GM21529 (cell line): Measurements from ENCODE around the gene WNK4.
A peak's percentile ranks its signal among the peaks of the same experiment; 100 is the strongest.

Experiments used
- ATAC-seq: cut with Tn5 transposase; IDR thresholded peaks from one replicate; pipeline ENCODE4 v1.9.1; 2021; ENCODE audit not compliant: unreplicated experiment

Gene WNK4

DNA sequence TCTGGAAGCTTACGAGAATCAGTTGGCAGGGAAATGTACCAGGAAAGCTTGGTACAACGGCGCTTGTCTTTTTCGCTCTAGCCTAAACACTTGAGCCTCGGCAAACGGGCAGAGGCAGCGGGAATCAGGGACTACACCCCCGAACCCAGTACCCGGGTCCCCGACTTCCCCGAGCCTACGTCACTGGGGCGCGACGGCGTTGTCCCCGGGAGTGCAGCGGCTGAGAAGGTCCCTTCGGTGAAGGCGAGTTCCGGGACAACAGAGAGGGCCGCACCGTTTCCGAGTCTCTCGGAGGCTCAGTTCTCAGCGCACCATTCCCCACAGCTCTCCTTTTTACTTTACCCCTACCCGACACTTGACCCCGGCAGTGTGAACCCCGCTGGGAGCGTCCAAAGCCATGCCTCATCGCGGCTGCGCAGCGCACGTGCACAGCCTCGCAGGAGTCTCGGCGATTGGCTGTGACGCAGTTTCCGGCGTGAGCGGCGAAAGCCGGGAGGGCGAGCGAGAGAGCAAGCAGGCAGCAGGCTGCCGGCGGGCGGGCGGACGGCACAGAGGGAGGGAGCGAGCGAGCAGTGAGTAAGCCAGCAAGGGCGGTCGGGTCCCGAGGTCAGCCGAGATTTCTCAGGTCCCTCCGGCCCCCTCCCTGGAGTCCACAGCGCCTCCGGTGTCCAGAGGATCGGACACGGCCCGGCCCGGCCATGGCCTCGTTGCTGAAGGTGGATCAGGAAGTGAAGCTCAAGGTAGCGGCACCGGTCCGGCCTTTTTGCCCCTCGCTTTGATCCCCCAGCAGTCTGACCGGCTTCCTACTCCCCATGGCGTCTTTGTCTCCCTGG lies 52.7 kb downstream of the WNK4 start, which contains the start of gene PSME3:
PSME3 (plus strand) TSS at position 464 of the 833 bp plus-strand sequence; CDS start at position 699, 235 bp downstream.
- peak; percentile 76 for ATAC-seq

DNA sequence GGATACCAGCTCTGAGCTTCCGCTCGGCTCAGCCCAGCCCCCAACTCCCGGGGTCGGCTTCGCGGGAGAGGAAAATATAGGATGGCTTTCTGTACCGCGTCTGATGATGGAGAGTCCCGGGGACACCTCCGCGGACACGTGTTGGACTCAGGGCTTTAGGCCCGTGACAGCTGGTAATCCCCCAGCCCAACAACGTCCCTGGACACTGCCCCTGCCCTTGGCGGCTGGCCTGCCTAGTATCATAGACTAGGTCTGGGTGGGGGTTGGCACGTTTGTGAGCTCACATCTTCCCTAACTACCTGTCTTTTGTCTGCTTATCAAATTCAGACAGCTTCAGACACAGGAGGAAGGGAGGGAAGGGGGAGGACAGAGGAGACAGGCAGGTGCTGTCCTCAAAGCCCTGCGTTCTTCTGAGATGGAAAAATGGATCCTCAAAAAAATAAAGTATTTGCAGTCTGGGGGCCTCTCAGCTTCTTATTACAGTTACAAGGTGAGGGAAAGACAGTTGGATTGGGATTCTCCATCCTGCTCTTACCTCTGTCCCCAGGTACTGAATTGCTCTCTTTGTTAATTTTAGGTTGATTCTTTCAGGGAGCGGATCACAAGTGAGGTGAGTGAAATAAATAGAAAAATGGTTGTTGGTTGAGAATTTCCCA lies 53.5 kb downstream of the WNK4 start:
- peak; percentile 15 for ATAC-seq

DNA sequence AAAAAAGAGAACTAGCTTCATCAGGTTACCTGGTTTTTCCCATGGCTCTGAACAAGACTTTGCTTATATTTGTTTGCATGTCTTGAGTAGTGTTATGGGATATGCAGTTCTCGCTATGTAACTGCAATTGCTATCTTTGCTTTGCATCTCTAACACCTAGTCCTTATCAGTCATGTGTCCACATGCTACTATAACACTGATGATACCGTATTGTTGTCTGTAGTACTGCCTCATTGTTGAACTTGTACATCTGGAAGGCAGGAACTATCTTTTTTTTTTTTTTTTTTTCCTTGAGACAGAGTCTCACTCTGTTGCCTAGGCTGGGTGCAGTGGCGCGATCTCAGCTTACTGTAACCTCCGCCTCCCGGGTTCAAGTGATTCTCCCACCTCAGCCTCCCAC lies 55.3 kb downstream of the WNK4 start:
- ATAC-seq: no peak

DNA sequence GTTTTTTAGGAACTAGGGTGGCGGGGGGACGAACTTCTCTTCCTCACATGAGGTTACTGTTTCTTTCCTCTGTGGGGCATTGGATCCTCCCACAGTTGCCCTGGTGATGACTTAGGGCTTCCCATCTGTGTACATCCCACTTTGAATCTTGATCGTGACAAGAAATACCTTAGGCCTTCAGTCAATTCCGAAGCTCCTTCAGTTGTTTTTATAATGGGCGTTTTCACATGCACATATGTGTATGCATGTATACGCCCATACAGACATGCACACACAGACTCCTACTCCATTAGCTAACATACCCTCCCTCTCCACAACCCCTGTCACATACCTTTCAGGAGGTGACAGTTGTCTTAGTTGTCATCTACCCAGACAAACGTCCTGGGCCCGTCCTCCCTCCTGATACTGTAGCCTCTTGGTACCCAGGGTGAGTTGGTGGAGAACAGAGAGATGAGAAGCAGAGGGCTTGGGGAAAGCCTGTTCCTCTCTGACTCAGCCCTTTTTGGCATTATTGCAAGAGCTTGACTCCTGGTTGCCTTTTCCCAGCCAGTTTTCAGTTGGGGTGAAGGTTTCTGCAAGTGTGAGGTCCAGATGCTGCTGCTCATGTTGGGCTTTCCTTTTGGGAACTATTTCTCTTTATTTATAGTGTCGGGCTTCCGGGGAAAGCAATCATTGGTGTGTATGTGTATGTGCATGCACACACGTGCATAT lies 61.7 kb downstream of the WNK4 start:
- ATAC-seq: no peak

DNA sequence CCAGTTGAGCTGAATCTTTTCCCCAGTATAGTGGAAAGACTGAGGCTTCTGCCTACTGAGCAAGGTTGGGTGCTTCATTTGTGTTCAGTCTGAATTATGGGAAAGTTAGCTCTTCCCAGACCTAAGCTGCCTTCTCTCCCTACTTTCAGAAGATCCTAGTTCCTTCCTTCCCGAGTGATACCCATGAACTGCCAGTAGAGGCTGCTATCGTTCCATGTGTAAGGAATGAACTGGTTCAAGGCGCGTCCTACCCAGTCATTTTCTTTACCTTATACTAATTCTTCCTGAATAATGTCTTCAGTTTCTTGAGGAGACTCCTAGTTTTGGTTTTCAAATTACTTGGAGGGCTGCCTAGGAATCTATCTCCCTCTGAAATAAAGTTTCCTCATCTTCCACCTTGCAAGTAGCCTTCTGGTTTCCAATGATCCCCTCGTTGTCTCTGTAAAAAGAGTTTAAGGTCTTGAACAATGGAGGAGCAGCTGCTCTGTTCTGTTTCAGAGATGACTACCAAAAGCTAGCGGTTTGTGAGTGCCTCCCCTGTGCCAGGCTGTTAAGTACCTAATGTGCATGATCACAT lies 63.0 kb downstream of the WNK4 start:
- no peak for ATAC-seq

DNA sequence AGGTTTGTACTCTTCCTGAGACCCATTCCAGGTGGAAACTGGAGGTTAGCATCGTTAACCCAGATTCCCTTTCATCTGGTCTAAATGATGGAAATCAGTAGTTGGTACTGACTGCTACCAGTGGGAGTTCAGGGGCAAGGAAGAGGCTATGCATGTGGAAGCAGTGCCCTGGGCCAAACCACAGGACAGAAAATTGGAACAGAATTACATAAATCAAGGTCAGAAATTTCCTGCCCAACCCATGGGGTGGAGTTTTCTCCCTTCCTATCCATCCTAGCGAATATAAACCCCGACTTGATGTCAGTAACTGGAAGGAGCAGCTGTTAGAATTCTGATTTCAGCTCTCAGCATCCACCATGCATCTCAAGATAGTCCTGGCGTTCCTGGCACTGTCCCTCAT lies 63.9 kb downstream of the WNK4 start, which contains the start of gene AOC2:
AOC2 (plus strand) TSS at position 310 of the 400 bp plus-strand sequence; CDS start at position 357, 47 bp downstream.
- no peak for ATAC-seq

DNA sequence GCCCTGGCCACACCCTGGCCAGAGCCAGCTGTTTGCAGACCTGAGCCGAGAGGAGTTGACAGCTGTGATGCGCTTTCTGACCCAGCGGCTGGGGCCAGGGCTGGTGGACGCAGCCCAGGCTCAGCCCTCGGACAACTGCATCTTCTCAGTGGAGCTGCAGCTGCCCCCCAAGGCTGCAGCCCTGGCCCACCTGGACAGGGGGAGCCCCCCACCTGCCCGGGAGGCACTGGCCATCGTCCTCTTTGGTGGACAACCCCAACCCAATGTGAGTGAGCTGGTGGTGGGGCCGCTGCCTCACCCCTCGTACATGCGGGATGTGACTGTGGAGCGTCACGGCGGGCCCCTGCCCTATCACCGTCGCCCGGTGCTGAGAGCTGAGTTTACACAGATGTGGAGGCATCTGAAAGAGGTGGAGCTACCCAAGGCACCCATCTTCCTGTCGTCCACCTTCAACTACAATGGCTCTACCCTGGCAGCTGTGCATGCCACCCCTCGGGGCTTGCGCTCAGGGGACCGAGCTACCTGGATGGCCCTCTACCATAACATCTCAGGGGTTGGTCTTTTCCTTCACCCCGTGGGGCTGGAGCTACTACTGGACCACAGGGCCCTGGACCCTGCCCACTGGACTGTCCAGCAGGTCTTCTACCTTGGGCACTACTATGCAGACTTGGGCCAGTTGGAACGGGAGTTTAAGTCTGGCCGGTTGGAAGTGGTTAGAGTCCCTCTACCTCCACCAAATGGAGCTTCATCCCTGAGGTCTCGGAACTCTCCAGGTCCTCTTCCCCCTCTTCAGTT lies 64.5 kb downstream of the WNK4 start:
- no peak for ATAC-seq

DNA sequence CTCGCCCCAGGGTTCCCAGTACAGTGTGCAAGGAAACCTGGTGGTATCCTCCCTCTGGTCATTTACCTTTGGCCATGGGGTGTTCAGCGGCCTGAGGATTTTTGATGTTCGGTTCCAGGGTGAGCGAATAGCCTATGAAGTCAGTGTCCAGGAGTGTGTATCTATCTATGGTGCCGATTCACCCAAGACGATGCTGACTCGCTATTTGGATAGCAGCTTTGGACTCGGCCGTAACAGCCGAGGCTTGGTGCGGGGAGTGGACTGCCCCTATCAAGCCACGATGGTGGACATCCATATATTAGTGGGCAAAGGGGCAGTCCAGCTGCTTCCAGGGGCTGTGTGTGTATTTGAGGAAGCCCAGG lies 65.1 kb downstream of the WNK4 start:
- no peak for ATAC-seq

DNA sequence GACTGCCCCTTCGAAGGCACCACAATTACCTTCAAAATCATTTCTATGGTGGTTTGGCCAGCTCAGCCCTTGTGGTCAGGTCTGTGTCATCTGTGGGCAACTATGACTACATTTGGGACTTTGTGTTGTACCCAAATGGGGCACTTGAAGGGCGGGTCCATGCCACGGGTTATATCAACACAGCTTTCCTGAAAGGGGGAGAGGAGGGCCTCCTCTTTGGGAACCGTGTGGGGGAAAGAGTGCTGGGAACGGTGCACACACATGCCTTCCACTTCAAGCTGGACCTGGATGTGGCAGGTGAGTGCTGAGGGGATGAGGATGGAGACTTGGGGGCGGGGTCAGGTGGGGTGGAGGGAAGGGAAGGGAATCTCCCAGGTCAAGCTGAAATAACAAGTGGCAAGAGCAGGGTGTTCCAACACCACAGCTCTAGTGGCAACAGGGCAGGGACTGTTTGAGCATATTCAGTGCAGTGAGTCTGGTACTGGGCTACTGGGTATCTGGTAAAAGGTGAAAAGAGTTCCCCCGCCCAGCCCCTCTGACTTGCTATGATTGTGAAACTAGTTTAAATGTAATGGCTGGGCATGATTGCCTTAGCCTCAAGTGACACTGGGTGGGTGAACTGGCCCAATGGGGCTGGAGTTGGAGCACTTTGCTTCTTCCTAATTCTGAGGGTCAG lies 65.6 kb downstream of the WNK4 start:
- ATAC-seq: no peak
